ENCODE data around the gene MGAT4B.

Gene MGAT4B

GRCh38 chr5:179825655-179826182 is 19.1 kb upstream of the MGAT4B start:
- no peak for DNase-seq (ENCODE audit: low read depth)

- no peak for DNase-seq (ENCODE audit: low read depth)
These were observed 18.1 kb upstream of the MGAT4B start for GRCh38 chr5:179824745-179825112.

GRCh38 chr5:179823937-179824744 is 17.5 kb upstream of the MGAT4B start:
- no peak for DNase-seq (ENCODE audit: low read depth)

- no peak for DNase-seq (ENCODE audit: low read depth)
These were observed 15.9 kb upstream of the MGAT4B start for GRCh38 chr5:179822444-179822990.

- DNase-seq (ENCODE audit: low read depth) = no peak
These were observed 15.4 kb upstream of the MGAT4B start for GRCh38 chr5:179822059-179822432.

- DNase-seq (ENCODE audit: low read depth) = peak; percentile 88
These were observed 14.8 kb upstream of the MGAT4B start for GRCh38 chr5:179821298-179822058.

GRCh38 chr5:179820483-179821297 is 14.0 kb upstream of the MGAT4B start, which contains the start of gene SQSTM1:
Gene SQSTM1 (plus strand): TSS chr5:179820905. CDS start chr5:179820937, 32 bp downstream.
- peak; percentile 67 for DNase-seq (ENCODE audit: low read depth)

GRCh38 chr5:179820127-179820482 is 13.4 kb upstream of the MGAT4B start:
- DNase-seq (ENCODE audit: low read depth) = no peak

GRCh38 chr5:179819296-179820126 is 12.8 kb upstream of the MGAT4B start:
- DNase-seq (ENCODE audit: low read depth) = peak; percentile 73

- DNase-seq (ENCODE audit: low read depth) = peak; percentile 93
These were observed 12.2 kb upstream of the MGAT4B start for GRCh38 chr5:179818746-179819295.

- DNase-seq (ENCODE audit: low read depth) = no peak
These were observed 11.5 kb upstream of the MGAT4B start for GRCh38 chr5:179817890-179818745.

GRCh38 chr5:179817470-179817840 is 10.8 kb upstream of the MGAT4B start:
- DNase-seq (ENCODE audit: low read depth) = no peak

GRCh38 chr5:179816796-179817469 is 10.3 kb upstream of the MGAT4B start:
- no peak for DNase-seq (ENCODE audit: low read depth)

GRCh38 chr5:179816401-179816795 is 9.7 kb upstream of the MGAT4B start:
- no peak for DNase-seq (ENCODE audit: low read depth)

- DNase-seq (ENCODE audit: low read depth) = no peak
These were observed 9.0 kb upstream of the MGAT4B start for GRCh38 chr5:179815491-179816249.

GRCh38 chr5:179814090-179814489 is 7.4 kb upstream of the MGAT4B start:
- DNase-seq (ENCODE audit: low read depth) = no peak

- DNase-seq (ENCODE audit: low read depth) = no peak
These were observed 6.4 kb upstream of the MGAT4B start for GRCh38 chr5:179812997-179813607.

Measured in amniotic epithelial cell (primary cell).